Activated CD4-positive, alpha-beta memory T cell treated with anti-CD3 and anti-CD28 coated beads, Interleukin-2, amount 10 ng/mL, durations not matched to agents 7 days and 5 days (primary cell): ENCODE data around the gene FCGR2B. TPM values are rescaled to one million over a fixed set of nuclear protein-coding genes. Genes with fewer than 3 reads are reported as not detected.
"Not testable (repeated sequence)": the region's sequence is repeated elsewhere in the genome, so short reads cannot be mapped to it uniquely, and the experiment has no call there.

Experiments used
- CTCF ChIA-PET: fragments of 350-600 bp; sonication (Branson Sonifier 250); formaldehyde crosslinking; loops from one replicate; lab custom pipeline; 2021; ENCODE audit warnings: antibody characterized with exemption, inconsistent platforms; lab: Charles Lee
- POLR2A ChIA-PET: fragments of 350-600 bp; sonication (Branson Sonifier 250); formaldehyde crosslinking; loops from one replicate; lab custom pipeline; 2021; ENCODE audit warnings: antibody characterized with exemption; lab: Charles Lee
- DNase-seq: peaks from one replicate; pipeline ENCODE4 v3.0.0-alpha.2; 2020
- H3K27ac Mint-ChIP-seq: one replicate; pipeline ENCODE4 v1.8.0; 2021; ENCODE audit warnings: mild to moderate bottlenecking, mixed read lengths
- H3K27me3 Mint-ChIP-seq: one replicate; pipeline ENCODE4 v1.8.0; 2021; ENCODE audit warnings: mixed read lengths
- H3K36me3 Mint-ChIP-seq: one replicate; pipeline ENCODE4 v1.8.0; 2021; ENCODE audit warnings: low read depth, mixed read lengths
- H3K4me1 Mint-ChIP-seq: one replicate; pipeline ENCODE4 v1.8.0; 2021; ENCODE audit warnings: mixed read lengths
- H3K4me3 Mint-ChIP-seq: one replicate; pipeline ENCODE4 v1.8.0; 2021; ENCODE audit warnings: mild to moderate bottlenecking, mixed read lengths
- H3K9me3 Mint-ChIP-seq: one replicate; pipeline ENCODE4 v1.8.0; 2021; ENCODE audit warnings: mixed read lengths
- total RNA-seq, 2 experiments: library from RNA; stranded (reverse); gene quantifications; one replicate each; pipeline ENCODE4 v1.2.3, GENCODE V29; 2021

Gene FCGR2B
- total RNA-seq, 2 experiments from 2014 or later, result 0.18 to 0.25 TPM

DNA sequence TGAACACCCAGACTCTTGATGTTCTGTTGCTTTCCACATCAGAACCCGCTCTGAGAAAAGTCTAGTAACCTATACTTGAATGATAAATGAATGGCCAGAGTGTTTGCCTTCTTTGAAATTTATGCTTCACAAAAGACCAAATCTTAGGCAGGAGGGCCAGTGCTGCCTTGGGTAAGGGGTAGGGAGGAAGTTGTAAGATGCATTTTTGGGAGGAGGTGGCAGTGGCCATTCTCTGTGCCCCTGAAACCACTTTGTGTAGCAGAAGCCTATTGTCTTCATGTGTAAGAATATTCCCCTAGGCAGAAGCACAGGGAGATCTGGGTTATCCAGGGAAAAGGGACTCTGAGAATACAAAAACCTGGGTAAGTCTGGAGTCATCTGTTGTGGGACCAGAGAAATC is 626 bp downstream of the FCGR2B start:
- H3K27ac Mint-ChIP-seq, H3K4me1 Mint-ChIP-seq, H3K4me3 Mint-ChIP-seq, POLR2A ChIA-PET, DNase-seq, CTCF ChIA-PET, H3K36me3 Mint-ChIP-seq, H3K27me3 Mint-ChIP-seq, H3K9me3 Mint-ChIP-seq: not testable (repeated sequence)

- POLR2A ChIA-PET, CTCF ChIA-PET, H3K9me3 Mint-ChIP-seq, H3K27me3 Mint-ChIP-seq, DNase-seq, H3K27ac Mint-ChIP-seq, H3K4me3 Mint-ChIP-seq, H3K4me1 Mint-ChIP-seq, H3K36me3 Mint-ChIP-seq: not testable (repeated sequence)
Observed at GRCh38 chr1:161664689-161665088, 1.7 kb downstream of the FCGR2B start.

- CTCF ChIA-PET, H3K4me1 Mint-ChIP-seq, POLR2A ChIA-PET: not testable (repeated sequence)
Observed at GRCh38 chr1:161671045-161672020, 8.4 kb downstream of the FCGR2B start.

DNA sequence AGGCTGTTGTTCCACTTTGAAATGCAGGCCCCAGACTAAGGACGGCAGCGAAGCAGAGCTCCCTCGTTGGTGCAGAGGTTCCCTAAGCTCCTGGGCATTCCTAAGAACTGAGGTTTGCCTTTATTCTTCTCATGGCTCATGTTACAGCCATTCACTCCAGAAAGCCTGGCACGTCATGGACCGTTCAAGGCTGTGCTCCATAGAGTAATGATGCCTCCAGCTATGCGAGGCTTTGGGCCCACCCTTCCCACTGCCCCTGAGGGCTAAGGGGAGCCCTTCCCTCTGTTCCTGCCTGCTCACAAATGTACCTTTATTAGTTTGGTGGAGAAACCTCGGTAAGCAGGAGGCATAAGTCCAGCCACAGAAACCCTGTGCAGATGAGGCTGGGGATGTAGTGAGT is 10.5 kb downstream of the FCGR2B start:
- H3K27me3 Mint-ChIP-seq, DNase-seq, H3K4me3 Mint-ChIP-seq, H3K27ac Mint-ChIP-seq, CTCF ChIA-PET, POLR2A ChIA-PET, H3K4me1 Mint-ChIP-seq, H3K36me3 Mint-ChIP-seq, H3K9me3 Mint-ChIP-seq: not testable (repeated sequence)

More at GRCh38 chr1:161671045-161672020, 8.4 kb downstream of the FCGR2B start:
- not testable (repeated sequence) for H3K9me3 Mint-ChIP-seq, H3K36me3 Mint-ChIP-seq, DNase-seq, H3K27me3 Mint-ChIP-seq, H3K27ac Mint-ChIP-seq, H3K4me3 Mint-ChIP-seq

- H3K27me3 Mint-ChIP-seq, H3K36me3 Mint-ChIP-seq, H3K27ac Mint-ChIP-seq, H3K4me3 Mint-ChIP-seq, POLR2A ChIA-PET, DNase-seq, CTCF ChIA-PET, H3K9me3 Mint-ChIP-seq, H3K4me1 Mint-ChIP-seq: not testable (repeated sequence)
Observed at GRCh38 chr1:161674447-161674846, 11.5 kb downstream of the FCGR2B start.

- H3K9me3 Mint-ChIP-seq, H3K4me3 Mint-ChIP-seq, DNase-seq, H3K4me1 Mint-ChIP-seq, H3K27me3 Mint-ChIP-seq, POLR2A ChIA-PET, H3K36me3 Mint-ChIP-seq, CTCF ChIA-PET, H3K27ac Mint-ChIP-seq: not testable (repeated sequence)
Observed at GRCh38 chr1:161674908-161675307, 12.0 kb downstream of the FCGR2B start.

DNA sequence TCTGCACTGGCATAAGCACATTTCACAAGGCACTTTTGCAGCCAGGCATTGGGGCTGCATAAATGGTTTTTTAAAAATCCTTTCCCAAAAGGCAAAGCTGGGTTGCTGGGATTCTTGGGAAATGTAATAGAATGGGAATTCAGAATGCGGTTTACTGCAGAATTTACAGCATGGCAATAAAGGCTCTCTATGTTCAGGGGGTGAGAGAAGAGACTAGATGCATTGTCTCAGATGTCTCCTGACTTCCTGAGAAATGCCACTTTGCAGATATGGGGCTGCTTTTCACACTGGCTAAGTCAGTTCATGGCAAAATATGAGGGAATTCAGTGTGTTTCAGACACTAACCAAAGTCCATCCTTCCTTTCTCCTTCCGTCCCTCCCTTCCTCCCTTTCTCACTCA is 13.5 kb downstream of the FCGR2B start:
- no peak overlapping the region for H3K27ac Mint-ChIP-seq
- no peak for DNase-seq
- peaks cover 3% of the 10 kb centered on the region for H3K4me1 Mint-ChIP-seq
- ChIA-PET CTCF (no interaction called here), POLR2A (no interaction called here)
- no peaks in the 10 kb centered on the region for H3K9me3 Mint-ChIP-seq
- peaks cover 7% of the 10 kb centered on the region for H3K27me3 Mint-ChIP-seq
- no peak overlapping the region for H3K4me3 Mint-ChIP-seq
- no peaks in the 10 kb centered on the region for H3K36me3 Mint-ChIP-seq

GRCh38 chr1:161676958-161677689 is 14.2 kb downstream of the FCGR2B start:
- H3K4me3 Mint-ChIP-seq, result no peak overlapping the region
- no peak for DNase-seq
- ChIA-PET CTCF (no interaction called here), POLR2A (no interaction called here)
- H3K27me3 Mint-ChIP-seq, result peaks cover 13% of the 10 kb centered on the region
- no peaks in the 10 kb centered on the region for H3K9me3 Mint-ChIP-seq
- no peak overlapping the region for H3K27ac Mint-ChIP-seq
- no peaks in the 10 kb centered on the region for H3K36me3 Mint-ChIP-seq
- H3K4me1 Mint-ChIP-seq, result no peaks in the 10 kb centered on the region

DNA sequence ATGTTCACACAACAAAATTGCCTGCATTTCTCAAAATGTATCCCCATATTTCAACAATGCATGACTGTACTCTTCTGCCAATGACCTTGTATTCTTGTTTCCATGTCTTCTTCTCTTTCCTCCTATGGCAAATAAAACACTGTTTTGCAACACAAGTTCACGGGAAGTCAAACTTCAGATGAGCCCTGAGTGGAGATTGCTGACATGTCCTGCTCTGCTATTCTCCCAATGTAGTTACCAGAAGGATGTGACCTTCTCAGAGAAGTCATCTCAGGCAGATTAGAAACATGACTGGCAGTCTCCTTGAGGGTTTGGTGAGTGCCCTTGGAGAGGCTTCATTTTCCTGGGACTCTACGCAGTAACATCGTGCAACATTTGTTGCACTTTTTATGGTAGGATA is 15.6 kb downstream of the FCGR2B start:
- DNase-seq, result no peak
- Mint-ChIP-seq H3K27me3 (peaks cover 22% of the 10 kb centered on the region), H3K4me3 (no peak overlapping the region), H3K4me1 (no peaks in the 10 kb centered on the region), H3K36me3 (no peaks in the 10 kb centered on the region), H3K9me3 (no peaks in the 10 kb centered on the region), H3K27ac (no peak overlapping the region)
- CTCF ChIA-PET, result no interaction called here
- POLR2A ChIA-PET, result no interaction called here

- H3K4me3 Mint-ChIP-seq, result no peak overlapping the region
Observed at GRCh38 chr1:161681879-161682278, 18.9 kb downstream of the FCGR2B start.

DNA sequence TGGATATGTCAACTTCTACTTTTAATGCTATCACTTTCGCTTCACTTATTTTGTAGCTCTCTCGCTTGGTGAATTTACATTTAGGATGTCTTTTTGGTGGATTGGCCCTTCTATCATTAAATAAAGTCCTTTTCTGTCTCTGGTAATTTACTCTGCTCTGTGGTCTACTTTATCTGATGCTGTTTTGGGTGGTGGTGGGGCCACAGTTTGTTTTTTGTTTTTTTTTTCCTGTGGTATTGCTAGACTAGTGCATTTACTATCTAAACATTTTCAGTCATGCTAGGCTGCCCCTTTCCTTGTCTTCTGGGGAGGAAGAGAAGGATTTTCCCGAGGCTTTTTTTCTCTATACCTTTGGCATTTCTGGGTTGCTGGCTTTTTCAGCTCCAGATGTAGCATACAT is 26.0 kb downstream of the FCGR2B start:
- no peak for DNase-seq
- H3K36me3 Mint-ChIP-seq, result no peaks in the 10 kb centered on the region
- no peak overlapping the region for H3K4me3 Mint-ChIP-seq
- H3K4me1 Mint-ChIP-seq, result no peaks in the 10 kb centered on the region
- no peaks in the 10 kb centered on the region for H3K9me3 Mint-ChIP-seq
- ChIA-PET CTCF (interaction anchor here (0.7 kb wide), 1 partner anchor 133 kb away, joined by 3 read pairs; no protein-coding TSS in a partner anchor), POLR2A (no interaction called here)
- no peak overlapping the region for H3K27ac Mint-ChIP-seq
- peaks cover 40% of the 10 kb centered on the region for H3K27me3 Mint-ChIP-seq

More at GRCh38 chr1:161681879-161682278, 18.9 kb downstream of the FCGR2B start:
- POLR2A ChIA-PET, result no interaction called here
- H3K27ac Mint-ChIP-seq, result no peak overlapping the region
- H3K9me3 Mint-ChIP-seq, result no peaks in the 10 kb centered on the region
- H3K4me1 Mint-ChIP-seq, result no peaks in the 10 kb centered on the region
- no peak for DNase-seq
- H3K27me3 Mint-ChIP-seq, result peaks cover 45% of the 10 kb centered on the region
- no peaks in the 10 kb centered on the region for H3K36me3 Mint-ChIP-seq
- CTCF ChIA-PET, result interaction anchor here (0.6 kb wide), 1 partner anchor 70 kb away, joined by 4 read pairs; no protein-coding TSS in a partner anchor

- H3K4me3 Mint-ChIP-seq, result no peak overlapping the region
- H3K27ac Mint-ChIP-seq, result no peak overlapping the region
- CTCF ChIA-PET, result interaction anchor here (0.8 kb wide), 1 partner anchor 205 kb away, joined by 3 read pairs; no protein-coding TSS in a partner anchor
- H3K27me3 Mint-ChIP-seq, result peaks cover 47% of the 10 kb centered on the region
- DNase-seq, result no peak
- POLR2A ChIA-PET, result no interaction called here
- no peaks in the 10 kb centered on the region for H3K9me3 Mint-ChIP-seq
- H3K36me3 Mint-ChIP-seq, result peaks cover 2% of the 10 kb centered on the region
- no peaks in the 10 kb centered on the region for H3K4me1 Mint-ChIP-seq
Observed at GRCh38 chr1:161691846-161692245, 28.9 kb downstream of the FCGR2B start.

DNA sequence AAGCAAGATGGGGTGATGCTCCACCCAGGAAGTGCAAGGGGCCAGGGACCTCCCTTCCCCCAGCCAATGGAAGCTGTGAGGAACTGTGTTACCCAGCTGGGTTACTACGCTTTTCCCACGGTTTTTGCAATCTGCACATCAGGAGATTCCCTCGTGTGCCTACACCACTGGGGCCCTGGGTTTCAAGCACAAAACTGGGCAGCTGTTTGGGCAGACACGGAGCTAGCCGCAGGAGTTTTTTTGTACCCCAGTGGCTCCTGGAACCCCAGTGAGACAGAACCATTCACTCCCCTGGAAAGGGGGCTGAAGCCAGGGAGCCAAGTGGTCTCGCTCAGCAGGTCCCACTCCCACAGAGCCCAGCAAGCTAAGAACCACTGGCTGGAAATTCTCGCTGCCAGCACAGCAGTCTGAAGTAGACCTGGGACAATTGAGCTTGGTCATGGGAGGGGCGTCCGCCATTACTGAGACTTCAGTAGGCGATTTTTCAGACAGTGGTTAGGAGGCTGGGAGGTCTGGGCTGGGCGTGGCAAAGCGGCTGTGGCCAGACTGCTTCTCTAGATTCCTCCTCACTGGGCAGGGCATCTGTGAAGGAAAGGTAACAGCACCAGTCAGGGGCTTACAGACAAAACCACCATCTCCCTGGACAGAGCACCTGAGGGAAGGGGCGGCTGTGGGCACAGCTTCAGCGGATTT is 30.2 kb downstream of the FCGR2B start:
- H3K27ac Mint-ChIP-seq, H3K36me3 Mint-ChIP-seq, CTCF ChIA-PET, POLR2A ChIA-PET, H3K4me1 Mint-ChIP-seq, H3K4me3 Mint-ChIP-seq, H3K9me3 Mint-ChIP-seq, DNase-seq: not testable (repeated sequence)
- H3K27me3 Mint-ChIP-seq, result peaks cover 54% of the 10 kb centered on the region
